ENCODE measurements around the gene CDH5. TPM values are rescaled to one million over a fixed set of nuclear protein-coding genes. Genes with fewer than 3 reads are reported as not detected.

Gene CDH5
- total RNA-seq, 1 donor from 2014 or later, result not detected

- H3K4me2 ChIP-seq, result no peak overlapping the region
- no peak overlapping the region for H3K4me3 ChIP-seq
- no peaks in the 10 kb centered on the region for H4K20me1 ChIP-seq (ENCODE audit: low read depth)
- no peaks in the 10 kb centered on the region for H3K36me3 ChIP-seq
- Mint-ChIP-seq H3K9me3 (no peaks in the 10 kb centered on the region), H3K4me3 (no peak overlapping the region), H3K4me1 (peaks cover 14% of the 10 kb centered on the region), H3K27me3 (ENCODE audit: insufficient read depth, low read depth) (peaks cover 12% of the 10 kb centered on the region), H3K27ac (no peak overlapping the region), H3K36me3 (no peaks in the 10 kb centered on the region)
- H3K27ac ChIP-seq, result no peak overlapping the region
- H2AFZ ChIP-seq (replicated peaks), result no peak overlapping the region
- DNase-seq (ENCODE audit: low spot score), result no peak
- no peak overlapping the region for H3K9ac ChIP-seq
- no peaks in the 10 kb centered on the region for H3K27me3 ChIP-seq
- TF ChIP-seq EZH2phosphoT487 (IDR thresholded peaks at IDR 0.05) (no peak), EZH2 (IDR thresholded peaks at IDR 0.05) (no peak), CTCF (IDR thresholded peaks at IDR 0.05) (no peak)
- peaks cover under 1% of the 10 kb centered on the region for H3K4me1 ChIP-seq
- H3K79me2 ChIP-seq (ENCODE audit: low read depth), result no peaks in the 10 kb centered on the region
- H3K9me3 ChIP-seq (ENCODE audit: low read depth), result no peaks in the 10 kb centered on the region
- no peaks in the 10 kb centered on the region for H3F3A ChIP-seq (ENCODE audit: low read depth)
Measured at GRCh38 chr16:66438536-66438935, 72.0 kb downstream of the CDH5 start.

DNA sequence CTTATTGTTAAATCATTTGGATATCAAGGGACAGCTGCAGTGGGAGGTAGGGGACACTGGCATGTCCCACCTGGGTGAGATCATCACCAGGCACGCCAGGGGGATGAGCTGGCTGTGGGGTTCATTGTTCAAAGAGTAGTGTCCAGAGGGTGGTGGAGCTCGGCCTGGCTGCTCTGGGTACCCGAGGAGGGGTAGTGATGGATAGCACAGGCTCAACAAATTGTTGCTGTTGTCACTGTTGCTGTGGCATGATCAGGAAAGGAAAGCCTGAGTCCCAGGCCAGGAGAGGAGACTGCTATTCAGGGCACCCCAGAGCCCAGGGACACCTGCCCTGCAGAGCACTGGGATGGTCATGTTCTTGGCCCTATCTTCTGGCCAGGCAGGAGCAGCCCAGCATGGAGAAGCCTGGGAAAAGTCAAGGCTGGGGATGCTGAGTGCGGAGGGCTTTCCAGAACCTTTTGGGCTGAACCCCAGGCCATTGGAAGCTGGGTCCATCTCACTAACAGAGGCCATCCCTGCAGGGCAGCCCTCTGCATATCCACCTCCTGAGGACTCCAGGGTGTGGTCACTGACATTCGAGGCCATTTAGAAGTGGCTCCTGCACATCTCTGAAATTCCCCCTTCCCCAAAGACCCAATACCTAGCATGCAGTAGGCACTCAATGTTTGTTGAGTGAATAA lies 72.7 kb downstream of the CDH5 start:
- TF ChIP-seq CTCF (IDR thresholded peaks at IDR 0.05), result no peak
- TF ChIP-seq EZH2phosphoT487 (IDR thresholded peaks at IDR 0.05), result no peak
- no peak for TF ChIP-seq EZH2 (IDR thresholded peaks at IDR 0.05)
- Histone ChIP-seq H3K27me3 (no peaks in the 10 kb centered on the region), H3F3A (ENCODE audit: low read depth) (no peaks in the 10 kb centered on the region), H3K4me3 (no peak overlapping the region), H3K79me2 (ENCODE audit: low read depth) (no peaks in the 10 kb centered on the region), H3K27ac (no peak overlapping the region), H4K20me1 (ENCODE audit: low read depth) (no peaks in the 10 kb centered on the region), H3K36me3 (no peaks in the 10 kb centered on the region), H3K9ac (no peak overlapping the region), H2AFZ (replicated peaks) (no peak overlapping the region), H3K4me1 (peaks cover 7% of the 10 kb centered on the region), H3K4me2 (no peak overlapping the region), H3K9me3 (ENCODE audit: low read depth) (no peaks in the 10 kb centered on the region)
- no peaks in the 10 kb centered on the region for H3K9me3 Mint-ChIP-seq
- no peak overlapping the region for H3K27ac Mint-ChIP-seq
- peaks cover 10% of the 10 kb centered on the region for H3K27me3 Mint-ChIP-seq (ENCODE audit: insufficient read depth, low read depth)
- peaks cover 15% of the 10 kb centered on the region for H3K4me1 Mint-ChIP-seq
- H3K4me3 Mint-ChIP-seq, result no peak overlapping the region
- no peak for DNase-seq (ENCODE audit: low spot score)
- H3K36me3 Mint-ChIP-seq, result no peaks in the 10 kb centered on the region

DNA sequence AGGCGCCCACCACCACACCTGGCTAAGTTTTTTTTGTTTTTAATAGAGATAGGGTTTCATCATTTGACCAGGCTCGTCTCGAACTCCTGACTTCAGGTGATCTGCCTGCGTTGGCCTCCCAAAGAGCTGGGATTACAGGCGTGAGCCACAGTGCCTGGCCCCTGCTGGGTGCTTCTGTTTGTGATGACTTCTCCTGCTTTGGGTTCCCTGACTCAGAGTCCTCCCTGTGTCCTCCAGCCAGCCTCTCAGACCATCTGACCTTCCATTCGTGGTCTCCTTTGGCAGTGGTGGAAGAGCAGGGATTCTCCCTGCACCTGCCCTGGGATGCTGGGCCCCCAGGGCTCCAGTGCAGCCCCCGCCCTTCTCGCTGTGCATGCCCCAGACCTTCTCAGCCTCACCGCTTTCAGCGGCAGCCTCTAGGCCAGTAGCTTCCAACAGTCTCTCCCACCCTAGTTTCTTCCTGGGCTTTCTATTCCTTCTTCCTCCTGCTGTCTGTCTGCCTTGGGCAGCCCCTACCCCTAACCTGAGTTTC lies 73.8 kb downstream of the CDH5 start:
- H3K9me3 ChIP-seq (ENCODE audit: low read depth), result no peaks in the 10 kb centered on the region
- no peak for DNase-seq (ENCODE audit: low spot score)
- no peak overlapping the region for H3K27ac Mint-ChIP-seq
- H3K27me3 Mint-ChIP-seq (ENCODE audit: insufficient read depth, low read depth), result peaks cover 10% of the 10 kb centered on the region
- no peaks in the 10 kb centered on the region for H3K27me3 ChIP-seq
- no peaks in the 10 kb centered on the region for H3K36me3 Mint-ChIP-seq
- no peaks in the 10 kb centered on the region for H3K9me3 Mint-ChIP-seq
- H3K4me2 ChIP-seq, result no peak overlapping the region
- H3K4me1 Mint-ChIP-seq, result peaks cover 8% of the 10 kb centered on the region
- H3K9ac ChIP-seq, result no peak overlapping the region
- H3K4me3 Mint-ChIP-seq, result no peak overlapping the region
- TF ChIP-seq EZH2phosphoT487 (IDR thresholded peaks at IDR 0.05) (no peak), CTCF (IDR thresholded peaks at IDR 0.05) (no peak), EZH2 (IDR thresholded peaks at IDR 0.05) (no peak)
- no peaks in the 10 kb centered on the region for H3K36me3 ChIP-seq
- H3K4me1 ChIP-seq, result peaks cover 9% of the 10 kb centered on the region
- no peaks in the 10 kb centered on the region for H4K20me1 ChIP-seq (ENCODE audit: low read depth)
- H3K79me2 ChIP-seq (ENCODE audit: low read depth), result no peaks in the 10 kb centered on the region
- no peaks in the 10 kb centered on the region for H3F3A ChIP-seq (ENCODE audit: low read depth)
- no peak overlapping the region for H2AFZ ChIP-seq (replicated peaks)
- H3K27ac ChIP-seq, result no peak overlapping the region
- H3K4me3 ChIP-seq, result no peak overlapping the region

Measured in neural progenitor cell (in vitro differentiated cells).